Activated T-cell treated with anti-CD3 and anti-CD28 coated beads for 1 hour (primary cell): ENCODE data around the gene PXDN.

Experiments
- DNase-seq: peaks from one replicate; pipeline ENCODE4 v3.0.0-alpha.2; 2020; ENCODE audit warnings: low read depth

Gene PXDN

DNA sequence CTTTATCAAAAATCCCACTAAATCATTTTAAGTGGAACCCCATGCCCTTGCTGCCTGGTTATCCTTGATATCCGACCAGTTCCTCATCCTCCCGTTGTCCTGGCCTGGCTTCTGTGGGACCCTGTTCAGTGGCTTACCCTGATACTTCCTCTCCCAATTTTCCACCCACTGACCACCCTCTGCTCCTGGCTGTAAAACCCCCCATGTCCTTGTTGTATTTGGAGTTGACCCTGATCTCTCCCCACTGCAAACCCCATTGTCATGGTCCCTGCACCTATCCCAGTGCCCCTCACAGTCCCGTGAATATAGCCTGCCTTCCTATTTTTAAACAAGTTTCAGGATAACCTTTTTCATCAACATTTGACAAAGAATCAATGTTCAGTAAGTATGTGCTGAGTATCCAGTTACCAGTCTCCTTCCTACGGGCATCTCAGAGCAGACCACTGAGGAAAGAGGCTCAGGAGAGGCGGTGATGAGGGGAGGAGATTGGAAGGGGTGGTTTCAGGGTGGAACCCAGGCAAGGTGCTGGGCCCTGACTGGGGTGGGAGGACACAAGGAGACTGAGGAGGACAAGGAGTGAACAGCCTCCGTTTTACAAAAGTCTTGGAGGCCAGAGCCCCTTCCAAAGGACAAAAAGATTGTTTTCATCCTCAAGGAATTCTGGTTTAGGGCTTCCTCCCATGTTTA is 131.8 kb downstream of the PXDN start:
- DNase-seq: no peak

DNA sequence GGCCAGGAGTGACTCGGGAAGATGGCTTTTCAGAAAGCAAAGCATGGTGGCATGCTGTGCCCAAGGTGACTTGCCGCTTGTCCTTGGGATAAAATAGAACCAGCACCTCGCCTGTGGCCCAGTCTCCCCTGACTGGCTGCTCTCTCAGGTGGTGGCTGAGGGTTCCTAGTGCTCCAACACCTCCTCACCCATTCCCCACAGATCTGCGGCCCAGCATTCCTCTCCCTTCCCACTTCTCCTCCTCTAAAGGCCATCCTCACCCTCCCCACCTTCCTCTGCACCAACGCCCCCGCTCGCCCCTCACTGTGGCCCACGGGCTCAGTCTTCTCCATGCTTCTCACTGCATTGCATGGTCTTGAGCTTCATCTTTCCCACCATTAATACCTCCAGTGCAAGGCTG is 132.4 kb downstream of the PXDN start:
- DNase-seq: no peak

- DNase-seq: no peak
These were observed 134.2 kb downstream of the PXDN start for GRCh38 chr2:1610096-1610485.

DNA sequence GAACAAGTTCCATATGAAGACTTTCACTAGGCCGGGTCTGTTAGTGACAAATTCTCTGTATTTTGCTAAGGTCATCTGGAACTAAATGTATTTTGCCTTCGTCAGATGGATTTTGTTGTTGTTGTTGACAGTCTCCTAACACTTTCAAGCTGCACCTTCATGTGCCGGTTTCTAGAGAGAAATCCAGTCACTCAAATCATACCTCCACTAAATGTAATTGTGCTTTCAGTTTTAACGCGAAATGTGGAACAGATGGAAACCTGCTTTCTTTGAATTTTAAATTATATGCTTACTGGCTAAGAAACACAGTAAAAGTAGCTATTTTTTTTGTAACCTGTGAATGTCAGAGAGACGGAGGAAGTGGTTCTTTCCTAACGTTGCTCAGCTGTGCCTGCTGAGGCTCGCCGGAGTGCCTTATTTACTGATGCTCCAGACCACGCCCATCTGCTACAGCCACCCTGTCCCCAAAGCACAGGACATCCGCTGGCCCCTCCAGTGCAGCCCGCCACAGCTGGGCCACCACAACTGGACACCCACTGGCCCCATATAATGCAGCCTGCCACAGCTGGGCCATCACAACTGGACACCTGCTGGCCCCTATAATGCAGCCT is 134.7 kb downstream of the PXDN start:
- no peak for DNase-seq

GRCh38 chr2:1609040-1609439 is 135.3 kb downstream of the PXDN start:
- DNase-seq: no peak

- DNase-seq: no peak
These were observed 136.2 kb downstream of the PXDN start for GRCh38 chr2:1607971-1608688.

DNA sequence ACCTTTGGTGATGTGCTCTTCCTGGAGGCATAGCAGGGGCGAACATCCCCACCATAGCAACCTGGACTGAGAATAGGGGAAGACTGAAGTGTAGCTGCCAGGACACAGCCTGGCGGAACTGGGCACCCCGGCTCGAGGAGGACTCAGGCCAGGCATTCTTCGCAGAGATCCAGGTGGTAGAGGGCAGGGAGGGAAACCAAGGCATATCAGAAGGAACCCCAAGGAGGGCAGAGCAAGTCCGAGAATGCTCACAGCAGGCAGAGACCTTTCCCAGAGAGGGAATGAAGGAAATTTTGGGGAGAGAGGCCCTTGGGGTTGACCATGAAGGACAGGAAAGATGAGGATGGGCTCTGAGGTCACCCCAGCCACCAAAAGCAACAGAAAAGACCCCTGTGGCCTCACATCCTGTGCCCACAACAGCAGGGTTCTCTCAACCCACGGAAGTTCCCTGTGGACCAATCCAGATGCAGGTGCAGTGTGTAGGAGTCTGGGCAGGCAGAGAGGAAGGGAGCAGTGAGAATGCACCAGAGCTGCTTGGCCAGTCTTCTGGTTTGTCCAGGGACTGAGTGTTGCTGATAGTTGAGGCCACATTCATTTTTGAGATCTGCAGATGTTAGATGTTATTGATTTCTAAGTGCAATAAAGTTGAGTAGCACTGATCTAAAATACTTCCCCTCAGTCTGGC is 136.9 kb downstream of the PXDN start:
- no peak for DNase-seq

GRCh38 chr2:1606421-1607235 is 137.7 kb downstream of the PXDN start:
- no peak for DNase-seq

DNA sequence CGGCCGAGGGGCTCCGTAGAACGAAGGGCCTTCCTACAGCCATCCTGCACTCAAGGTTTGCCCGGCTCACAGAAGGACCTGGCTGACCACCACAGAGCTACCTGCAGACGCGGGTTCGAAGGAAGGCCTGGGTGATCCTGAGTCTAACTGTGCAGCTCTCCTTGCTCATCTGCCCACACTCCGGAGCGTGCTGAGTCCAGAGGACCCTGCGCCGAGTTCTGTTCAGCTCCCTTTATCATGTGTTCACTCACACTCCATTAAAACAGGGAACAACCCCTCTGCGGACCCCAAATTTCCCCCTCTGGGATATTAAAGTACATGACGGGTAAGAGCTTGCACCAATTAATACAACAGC is 138.3 kb downstream of the PXDN start:
- no peak for DNase-seq

DNA sequence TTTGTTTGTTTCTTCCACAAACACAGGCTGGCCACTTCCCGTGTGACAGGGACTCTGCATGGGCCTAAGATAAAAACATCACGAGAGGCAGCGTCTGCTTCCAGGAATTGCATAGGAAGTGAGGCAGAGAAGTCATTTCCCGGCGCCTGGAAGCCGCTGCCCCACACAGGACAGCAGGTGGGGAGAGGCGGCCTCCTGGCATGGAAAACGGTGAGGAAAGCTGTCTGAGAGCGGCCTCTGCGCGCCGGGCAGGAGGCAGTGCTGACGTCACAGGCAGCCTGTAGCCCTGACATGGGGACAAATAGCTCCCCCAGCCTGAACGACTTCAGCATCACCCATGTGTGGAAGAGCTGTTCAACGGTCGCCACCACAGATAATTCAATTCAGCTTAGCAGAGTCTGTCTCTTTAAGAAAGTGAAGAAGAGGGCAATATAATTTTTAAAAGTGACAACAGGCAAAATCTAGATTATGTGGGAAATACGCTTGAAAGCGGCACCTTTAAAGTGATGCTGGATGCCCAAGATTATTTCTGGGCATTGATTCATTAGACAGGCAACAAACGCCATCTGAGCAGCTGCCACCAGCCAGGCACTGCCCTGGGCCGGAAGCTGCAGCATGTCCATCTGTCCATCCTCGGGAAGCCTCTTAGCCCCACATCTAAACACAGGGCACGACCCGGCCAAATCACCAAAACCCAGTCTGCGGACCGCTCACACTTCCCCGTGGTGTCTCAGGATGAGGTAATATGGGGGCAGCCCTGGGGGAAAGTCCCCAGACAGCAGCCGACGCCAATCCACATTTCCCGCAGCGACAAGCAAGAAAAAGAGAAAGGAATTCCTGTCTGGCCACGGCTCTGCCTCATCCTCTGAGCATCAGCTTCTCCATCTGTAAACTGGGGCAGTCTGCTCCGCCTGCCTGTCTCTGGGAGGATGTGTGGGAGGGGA is 138.9 kb downstream of the PXDN start:
- DNase-seq: no peak

DNA sequence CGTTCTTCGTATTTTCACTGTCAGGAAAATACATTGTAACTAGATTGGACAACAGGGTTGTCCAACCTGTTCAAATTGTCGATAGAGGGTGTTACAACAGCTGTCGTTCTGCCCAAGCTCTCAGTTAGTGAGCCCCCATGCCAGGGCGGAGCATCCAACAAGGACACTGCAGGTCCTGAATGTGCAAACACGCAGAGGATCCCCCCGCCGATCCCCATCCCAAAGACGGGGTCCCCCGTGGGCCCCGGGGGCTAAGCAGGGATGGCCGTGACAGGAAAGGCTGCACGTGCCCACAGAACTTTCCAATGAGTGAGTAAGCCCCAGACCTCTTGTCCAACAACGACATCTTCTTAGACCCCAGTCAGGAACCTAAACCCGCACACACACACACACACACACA is 140.8 kb downstream of the PXDN start:
- no peak for DNase-seq

GRCh38 chr2:1603059-1603458 is 141.3 kb downstream of the PXDN start:
- no peak for DNase-seq

GRCh38 chr2:1602278-1603010 is 141.9 kb downstream of the PXDN start:
- DNase-seq: no peak

DNA sequence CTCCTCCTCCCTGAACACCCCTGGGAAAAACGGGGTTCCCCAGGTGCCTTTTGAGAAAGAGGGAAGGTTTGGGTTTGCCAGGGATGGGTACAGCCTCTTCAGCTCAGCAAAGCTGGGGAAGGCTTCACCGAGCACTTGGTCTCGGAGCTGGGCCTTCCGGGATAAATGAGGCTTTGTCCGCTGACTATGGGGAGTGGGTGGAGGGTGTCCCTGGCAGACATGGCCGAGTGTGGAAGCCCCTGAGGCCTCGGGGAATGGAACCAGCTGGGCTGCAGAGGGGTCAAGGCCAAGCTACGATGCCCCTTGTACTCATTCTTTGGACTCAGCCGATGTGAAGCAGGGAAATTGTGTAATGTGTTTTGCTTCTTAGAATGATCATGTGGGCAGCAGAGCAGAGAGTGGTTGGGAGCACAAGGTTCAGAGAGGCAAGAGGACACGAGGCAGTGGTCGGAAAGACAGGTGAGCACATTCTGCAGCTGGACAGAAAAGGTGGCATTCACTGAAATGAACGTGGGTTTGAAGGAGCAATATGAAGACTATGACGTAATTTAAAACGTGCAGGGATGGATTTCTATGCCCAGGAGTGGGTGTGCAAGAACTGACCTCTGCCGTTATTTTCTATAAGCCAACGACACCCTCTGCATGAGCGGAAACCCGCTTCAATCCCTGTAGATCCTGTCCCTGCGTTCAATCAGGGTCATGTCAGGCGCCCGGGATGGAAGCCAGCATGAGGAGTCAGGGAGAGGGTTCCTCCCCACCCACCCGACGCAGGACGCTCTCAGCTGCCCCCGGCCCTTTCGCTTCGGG is 142.6 kb downstream of the PXDN start:
- no peak for DNase-seq

DNA sequence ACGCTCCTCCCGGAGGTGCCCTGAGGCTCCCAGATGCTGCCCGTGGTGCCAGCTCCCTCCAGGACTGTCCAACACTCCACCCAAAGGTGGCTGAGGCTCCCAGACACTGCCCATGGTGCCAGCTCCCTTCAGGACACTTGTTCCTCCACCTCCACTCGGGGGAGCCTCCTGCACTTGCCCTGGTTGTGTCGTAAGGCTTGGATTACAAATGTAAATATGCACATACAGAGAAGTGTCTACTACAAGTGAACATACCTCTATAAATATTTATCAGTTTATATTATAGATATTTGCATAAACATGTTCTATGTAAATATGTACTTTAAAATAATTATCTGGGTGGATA is 143.3 kb downstream of the PXDN start:
- DNase-seq: no peak

GRCh38 chr2:1600191-1601066 is 143.9 kb downstream of the PXDN start:
- DNase-seq: no peak

GRCh38 chr2:1599301-1600085 is 144.8 kb downstream of the PXDN start:
- no peak for DNase-seq

DNA sequence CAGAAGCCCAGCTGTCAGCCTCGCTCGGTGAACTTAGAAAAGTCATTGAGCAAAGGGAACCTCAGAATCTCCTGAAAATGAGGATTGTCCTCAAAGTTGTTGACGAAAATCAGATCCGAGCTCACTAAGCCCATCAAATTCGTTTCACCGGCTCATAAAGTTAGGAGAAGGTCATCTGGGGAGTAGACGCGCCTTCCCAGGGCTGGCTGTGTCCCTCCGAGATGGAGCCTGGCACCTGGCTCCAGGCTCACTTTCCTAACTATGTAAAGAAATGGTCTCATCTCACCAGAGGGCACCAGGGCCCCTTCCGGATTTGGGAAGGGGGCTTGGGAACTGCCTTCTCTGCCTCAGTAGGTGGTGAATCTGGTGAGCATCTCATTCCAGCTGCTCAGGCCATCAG is 145.5 kb downstream of the PXDN start:
- no peak for DNase-seq
